Measurements from ENCODE around the gene CD84.
A peak's percentile ranks its signal among the peaks of the same experiment; 100 is the strongest.
"Not testable (repeated sequence)": the region's sequence is repeated elsewhere in the genome, so short reads cannot be mapped to it uniquely, and the experiment has no call there.

Gene CD84

GRCh38 chr1:160539990-160540858 is 39.1 kb downstream of the CD84 start:
- DNase-seq, result peak; percentile 77

- DNase-seq, result no peak
These were observed 39.7 kb downstream of the CD84 start for GRCh38 chr1:160539684-160539989.

DNA sequence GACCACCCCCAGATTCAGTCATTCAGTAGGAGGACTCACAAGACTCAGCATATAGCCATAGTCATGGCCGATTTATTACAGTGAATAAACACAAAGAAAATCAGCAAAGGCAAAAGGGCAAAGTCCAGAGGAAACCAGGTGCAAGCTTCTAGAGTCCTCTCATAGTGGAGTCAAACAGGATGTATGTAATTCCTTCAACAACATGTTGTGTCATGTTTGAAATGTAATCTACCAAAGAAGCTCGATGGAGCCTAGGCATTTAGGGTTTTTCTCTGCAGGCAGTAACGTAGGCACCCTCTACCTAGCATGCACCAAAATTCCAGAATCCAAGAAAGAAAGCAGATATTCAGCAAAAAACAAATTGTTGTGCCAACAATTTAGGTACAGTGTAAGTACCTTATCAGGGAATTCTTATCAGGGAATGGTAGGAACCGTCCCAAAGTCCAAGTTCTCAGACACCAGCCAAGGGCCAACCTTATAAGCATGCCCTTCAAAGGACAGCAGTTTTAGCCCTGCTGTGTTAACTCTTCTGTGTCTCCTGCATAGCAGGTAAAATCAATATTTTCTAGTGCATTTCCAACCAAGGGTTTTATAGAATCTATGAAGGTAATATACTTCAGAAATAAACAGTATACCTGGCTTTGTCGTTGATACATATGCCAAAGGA is 40.2 kb downstream of the CD84 start:
- DNase-seq, result no peak

- no peak for DNase-seq
These were observed 41.3 kb downstream of the CD84 start for GRCh38 chr1:160537714-160538665.

GRCh38 chr1:160534823-160535605 is 44.3 kb downstream of the CD84 start:
- no peak for DNase-seq

DNA sequence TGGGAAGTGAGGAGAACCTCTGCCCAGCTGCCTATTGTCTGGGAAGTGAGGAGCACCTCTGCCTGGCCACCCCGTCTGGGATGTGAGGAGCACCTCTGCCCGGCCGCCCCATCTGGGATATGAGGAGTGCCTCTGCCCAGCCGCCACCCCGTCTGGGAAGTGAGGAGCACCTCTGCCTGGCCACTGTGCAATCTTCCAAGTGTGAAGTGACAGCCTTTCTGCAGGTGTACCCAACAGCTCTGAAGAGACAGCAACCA is 46.8 kb downstream of the CD84 start:
- not testable (repeated sequence) for DNase-seq

GRCh38 chr1:160531809-160532556 is 47.3 kb downstream of the CD84 start:
- DNase-seq, result not testable (repeated sequence)

DNA sequence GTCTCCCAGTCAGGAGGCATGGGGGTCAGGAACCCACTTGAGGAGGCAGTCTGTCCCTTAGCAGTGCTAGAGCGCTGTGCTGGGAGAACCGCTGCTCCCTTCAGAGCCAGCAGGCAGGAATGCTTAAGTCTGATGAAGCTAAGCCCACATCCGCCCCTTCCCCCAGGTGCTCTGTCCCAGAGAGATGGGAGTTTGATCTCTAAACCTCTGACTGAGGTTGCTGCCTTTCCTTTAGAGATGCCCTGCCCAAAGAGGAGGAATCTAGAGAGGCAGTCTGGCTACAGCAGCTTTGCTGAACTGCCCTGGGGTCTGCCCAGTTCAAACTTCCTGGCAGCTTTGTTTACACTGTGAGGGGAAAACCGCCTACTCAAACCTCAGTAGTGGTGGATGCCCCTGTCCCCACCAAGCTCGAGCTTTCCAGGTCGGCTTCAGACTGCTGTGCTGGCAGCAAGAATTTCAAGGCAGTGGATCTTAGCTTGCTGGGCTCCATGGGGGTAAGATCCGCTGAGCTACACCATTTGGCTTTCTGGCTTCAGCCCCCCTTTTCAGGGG is 49.8 kb downstream of the CD84 start:
- DNase-seq, result not testable (repeated sequence)

DNA sequence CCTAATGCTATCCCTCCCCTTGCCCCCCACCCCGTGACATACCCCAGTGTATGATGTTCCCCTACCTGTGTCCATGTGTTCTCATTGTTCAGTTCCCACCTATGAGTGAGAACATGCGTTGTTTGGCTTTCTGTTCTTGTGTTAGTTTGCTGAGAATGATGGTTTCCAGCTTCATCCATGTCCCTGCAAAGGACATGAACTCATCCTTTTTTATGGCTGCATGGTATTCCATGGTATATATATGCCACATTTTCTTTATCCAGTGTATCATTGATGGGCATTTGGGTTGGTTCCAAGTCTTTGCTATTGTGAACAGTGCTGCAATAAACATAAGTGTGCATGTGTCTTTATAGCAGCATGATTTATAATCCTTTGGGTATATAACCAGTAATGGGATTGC is 55.5 kb downstream of the CD84 start:
- DNase-seq, result not testable (repeated sequence)

DNA sequence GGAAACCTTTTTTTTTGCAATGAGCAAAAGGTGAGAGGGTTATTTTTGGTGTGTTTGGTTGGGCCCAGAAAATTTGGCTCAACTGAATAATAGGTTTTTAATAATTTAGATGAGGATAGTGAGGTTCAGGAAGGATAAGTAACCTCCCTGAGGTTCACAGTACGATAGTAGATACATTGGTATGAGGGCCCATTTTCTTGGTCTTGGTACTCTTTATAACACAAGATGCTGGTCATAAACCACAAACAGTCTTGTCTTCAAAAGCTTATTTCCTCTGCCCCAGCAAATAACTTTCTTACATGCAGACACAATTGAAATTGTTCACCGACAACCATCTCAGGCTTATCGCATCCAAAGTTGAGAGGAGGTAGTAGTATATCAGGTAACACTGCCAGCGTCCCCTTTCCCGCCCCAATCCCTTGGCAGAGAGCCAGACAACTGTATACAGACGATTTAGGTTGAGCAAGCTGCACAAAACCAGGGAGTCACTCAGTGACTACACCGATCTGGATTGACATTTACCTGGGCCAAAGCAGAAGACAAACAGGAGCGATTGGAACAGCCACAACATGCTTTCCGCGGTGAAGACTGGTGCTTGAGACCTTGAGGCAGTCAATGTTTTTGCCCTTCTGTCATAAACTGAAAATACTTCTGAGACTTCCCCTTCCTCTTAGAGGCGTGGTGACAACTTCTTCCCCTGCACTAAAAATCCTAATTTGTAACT is 56.5 kb downstream of the CD84 start, which contains the start of gene SLAMF6:
TSS of gene SLAMF6 (minus strand) at position 634 of the 724 bp plus-strand sequence. CDS start at position 571, 63 bp downstream.
- peak; percentile 57 for DNase-seq

DNA sequence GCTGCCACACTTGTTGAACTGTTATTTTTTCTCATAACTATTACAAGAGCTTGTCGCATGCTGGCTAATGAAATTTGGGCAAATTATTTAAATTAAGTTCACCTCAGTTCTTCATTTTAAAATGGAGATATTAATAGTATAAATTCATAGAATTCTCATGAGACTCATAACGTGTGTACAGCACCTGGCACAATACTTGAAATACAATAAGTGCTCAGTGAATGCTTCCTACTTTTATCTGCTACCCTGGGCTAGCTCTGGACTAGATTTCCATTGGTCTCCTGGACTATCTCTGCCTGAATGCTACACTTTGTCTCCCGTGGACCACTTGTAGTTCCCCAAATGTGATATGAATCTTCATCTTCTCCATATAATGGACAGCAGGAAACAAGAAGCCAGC is 57.2 kb downstream of the CD84 start:
- no peak for DNase-seq

DNA sequence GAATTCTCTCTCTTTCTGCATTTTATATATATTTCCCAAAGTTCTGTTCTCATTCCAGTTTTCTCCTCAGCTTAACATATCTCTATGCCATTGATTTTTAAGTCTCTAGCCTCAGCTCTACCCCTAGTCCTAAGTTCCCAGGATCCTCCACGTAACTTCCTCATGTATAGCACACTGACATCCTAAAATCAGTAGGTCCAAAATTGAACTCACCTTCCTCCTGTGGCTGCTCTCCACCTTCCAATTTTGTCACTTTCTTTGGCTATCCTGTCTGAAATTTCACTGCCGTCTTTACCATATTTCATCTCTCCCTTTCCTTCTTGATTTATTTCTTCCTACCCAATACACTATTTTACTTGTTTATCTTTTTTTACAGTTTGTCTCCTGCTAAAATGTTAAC is 57.7 kb downstream of the CD84 start:
- no peak for DNase-seq

- DNase-seq, result peak; percentile 21
These were observed 58.3 kb downstream of the CD84 start for GRCh38 chr1:160520999-160521398.

DNA sequence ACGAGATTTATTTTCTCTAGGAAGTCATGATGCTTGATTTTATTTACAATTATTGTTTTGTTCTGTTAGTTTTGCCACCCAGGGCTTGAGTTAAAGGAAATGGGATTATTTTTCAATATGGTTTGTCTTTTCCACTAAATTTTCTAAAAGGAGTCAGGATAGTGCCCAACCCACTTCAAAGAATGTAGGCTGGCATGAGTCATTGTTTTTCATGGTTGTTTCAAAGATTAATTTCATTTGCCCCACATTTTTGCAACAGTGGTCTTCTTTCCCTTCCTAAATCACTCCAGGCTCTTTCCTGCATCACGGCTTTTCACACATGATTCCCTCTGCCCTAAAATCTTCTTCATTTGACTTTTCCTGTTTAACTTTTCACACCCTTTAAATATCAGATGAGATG is 58.7 kb downstream of the CD84 start:
- no peak for DNase-seq

DNA sequence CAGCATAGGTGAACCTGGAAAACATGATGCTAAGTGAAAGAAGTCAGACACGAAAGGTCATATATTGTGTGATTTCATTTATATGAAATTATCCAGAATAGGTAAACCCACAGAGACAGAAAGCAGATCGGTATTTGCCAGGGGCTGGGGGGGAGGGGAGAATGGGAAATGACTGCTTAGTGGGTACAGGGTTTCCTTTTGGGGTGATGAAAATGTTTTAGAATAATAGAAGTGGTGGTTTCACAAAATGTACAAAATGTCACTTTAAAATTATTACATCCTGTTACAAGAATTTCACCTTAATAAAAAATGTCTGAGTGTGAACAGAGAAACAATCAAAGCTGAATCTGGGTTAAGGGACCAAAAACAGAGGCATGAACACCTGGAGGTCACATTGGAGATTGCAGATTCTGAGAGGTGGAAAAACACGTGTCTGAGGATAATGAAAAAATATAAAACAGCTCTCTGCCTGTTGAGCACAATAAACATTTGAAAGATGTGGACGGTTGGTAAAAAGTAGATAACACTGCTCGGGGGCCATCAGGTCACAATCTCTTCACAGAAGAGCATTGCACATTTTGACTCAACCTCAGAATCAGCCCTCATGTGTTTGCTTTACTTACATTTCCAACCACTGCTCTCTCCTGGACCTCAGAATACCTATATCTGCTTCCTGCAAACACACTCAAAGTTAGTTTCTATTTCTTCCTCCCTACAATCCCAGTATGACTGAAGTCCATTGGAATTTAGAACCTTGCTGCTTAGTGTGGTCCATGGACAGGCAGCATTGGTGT is 59.5 kb downstream of the CD84 start:
- DNase-seq, result peak; percentile 66

DNA sequence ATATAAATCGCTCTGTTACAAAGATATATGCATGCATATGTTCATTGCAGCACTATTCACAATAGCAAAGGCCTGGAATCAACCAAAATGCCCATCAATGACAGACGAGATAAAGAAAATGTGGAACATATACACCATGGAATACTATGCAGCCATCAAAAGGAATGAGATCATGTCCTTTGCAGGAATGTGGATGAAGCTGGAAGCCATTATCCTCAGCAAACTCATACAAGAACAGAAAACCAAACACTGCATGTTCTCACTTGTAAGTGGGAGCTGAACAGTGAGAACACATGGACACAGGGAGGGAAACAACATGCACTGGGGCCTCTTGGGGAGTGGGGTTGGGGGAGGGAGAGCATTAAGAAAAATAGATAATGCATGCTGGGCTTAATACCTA is 61.8 kb downstream of the CD84 start:
- DNase-seq, result not testable (repeated sequence)

- not testable (repeated sequence) for DNase-seq
These were observed 63.4 kb downstream of the CD84 start for GRCh38 chr1:160515908-160516307.

- DNase-seq, result no peak
These were observed 74.6 kb downstream of the CD84 start for GRCh38 chr1:160504651-160505050.

- no peak for DNase-seq
These were observed 76.2 kb downstream of the CD84 start for GRCh38 chr1:160503087-160503486.

Data from CD4-positive, alpha-beta T cell treated with Interleukin-17A for 1 hour (primary cell).